Fibroblast of skin of right biceps (primary cell): ENCODE measurements around the gene FKBP6.
"Not testable (repeated sequence)": the region's sequence is repeated elsewhere in the genome, so short reads cannot be mapped to it uniquely, and the experiment has no call there.

Experiments
- DNase-seq: peaks from one replicate; pipeline ENCODE4 v3.0.0-alpha.2; 2013

The FKBP6 gene

GRCh38 chr7:73358590-73359275 lies 30.8 kb downstream of the FKBP6 start:
- no peak for DNase-seq

DNA sequence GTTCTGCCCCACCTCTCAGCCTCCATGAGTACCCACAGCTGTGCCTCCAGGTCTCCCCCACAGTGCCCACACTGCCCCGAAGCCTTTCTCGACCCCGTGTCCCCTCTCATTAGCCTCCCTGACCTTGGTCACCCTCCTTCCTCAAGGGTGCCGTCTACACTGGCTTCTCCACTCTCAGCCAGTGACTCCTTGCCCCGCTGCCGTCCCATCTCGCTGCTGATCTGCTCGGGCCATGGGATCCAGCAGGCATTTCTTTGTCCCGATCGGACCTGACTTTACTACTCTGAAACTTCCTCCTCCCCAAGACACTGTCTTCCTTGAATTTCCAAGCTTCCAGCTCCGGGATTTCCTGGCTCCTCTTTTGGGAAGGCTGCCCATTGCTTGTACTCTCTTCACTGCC lies 31.3 kb downstream of the FKBP6 start:
- no peak for DNase-seq

- DNase-seq, result no peak
Measured at GRCh38 chr7:73359746-73360375, 31.9 kb downstream of the FKBP6 start.

GRCh38 chr7:73360590-73360989 lies 32.6 kb downstream of the FKBP6 start:
- not testable (repeated sequence) for DNase-seq

DNA sequence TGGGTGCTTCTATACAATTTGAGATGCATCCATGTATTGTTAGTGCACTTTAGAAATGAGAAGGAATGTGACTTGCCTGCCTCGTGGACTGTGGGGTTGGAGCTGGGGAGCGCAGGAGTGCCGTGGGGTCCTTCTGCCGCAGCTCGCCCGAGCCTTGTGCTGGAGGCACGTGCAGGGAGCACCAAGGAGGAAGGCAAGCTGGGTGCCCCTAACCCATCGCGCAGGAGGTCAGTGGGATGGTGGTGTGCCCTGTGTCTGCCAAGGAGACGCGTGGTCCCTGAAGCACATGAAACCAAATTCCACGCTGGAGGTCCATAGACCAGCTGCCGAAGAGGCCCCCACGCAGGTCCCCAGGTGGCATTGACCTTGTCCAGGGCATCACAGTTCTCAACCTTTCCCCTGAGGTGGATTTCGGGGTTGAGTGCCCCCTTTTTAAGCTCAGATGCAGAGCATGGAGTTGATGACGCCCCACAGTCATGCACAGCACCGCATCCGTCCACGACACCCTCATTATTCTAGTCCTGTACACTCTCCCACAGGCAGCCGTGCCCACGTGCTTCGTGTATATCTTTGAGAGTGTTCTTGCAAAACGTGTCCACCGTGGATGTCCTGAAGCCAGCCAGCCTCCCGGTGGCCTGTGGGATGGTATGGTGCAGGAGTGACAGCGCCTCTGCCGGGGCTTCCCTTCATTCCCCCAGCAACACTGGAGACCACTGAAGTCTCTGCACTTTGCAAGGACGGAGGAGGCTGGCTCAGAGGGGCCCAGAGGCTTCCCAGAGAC lies 35.5 kb downstream of the FKBP6 start:
- DNase-seq, result no peak

GRCh38 chr7:73364006-73364728 lies 36.2 kb downstream of the FKBP6 start:
- DNase-seq, result no peak

GRCh38 chr7:73366127-73366526 lies 38.2 kb downstream of the FKBP6 start:
- no peak for DNase-seq

- DNase-seq, result no peak
Measured at GRCh38 chr7:73366990-73367389, 39.0 kb downstream of the FKBP6 start.

- DNase-seq, result no peak
Measured at GRCh38 chr7:73369009-73369408, 41.0 kb downstream of the FKBP6 start.

- no peak for DNase-seq
Measured at GRCh38 chr7:73369622-73370021, 41.7 kb downstream of the FKBP6 start.

- DNase-seq, result no peak
Measured at GRCh38 chr7:73373741-73374140, 45.8 kb downstream of the FKBP6 start.

DNA sequence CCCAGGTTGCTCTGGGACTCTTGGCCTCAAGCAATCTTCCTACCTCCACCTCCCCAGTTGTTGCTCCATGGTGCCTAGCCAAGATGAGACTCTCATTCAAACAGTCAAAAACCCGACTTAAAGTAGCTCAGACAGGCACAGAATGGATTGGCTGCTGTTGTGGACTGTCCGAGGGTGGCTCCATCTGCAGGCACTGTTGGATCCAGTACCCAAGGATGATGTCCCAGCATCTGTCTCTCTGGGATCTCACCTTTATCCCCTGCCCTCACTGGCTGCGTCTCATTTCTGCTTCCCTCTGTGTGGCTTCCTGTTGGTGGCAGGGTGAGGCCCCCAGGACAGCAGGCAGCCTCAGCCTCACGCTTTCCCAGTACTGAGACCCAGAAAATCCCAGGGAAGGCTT lies 48.3 kb downstream of the FKBP6 start:
- DNase-seq, result not testable (repeated sequence)

GRCh38 chr7:73376671-73377412 lies 48.9 kb downstream of the FKBP6 start:
- DNase-seq, result no peak

GRCh38 chr7:73377413-73378200 lies 49.6 kb downstream of the FKBP6 start:
- not testable (repeated sequence) for DNase-seq

DNA sequence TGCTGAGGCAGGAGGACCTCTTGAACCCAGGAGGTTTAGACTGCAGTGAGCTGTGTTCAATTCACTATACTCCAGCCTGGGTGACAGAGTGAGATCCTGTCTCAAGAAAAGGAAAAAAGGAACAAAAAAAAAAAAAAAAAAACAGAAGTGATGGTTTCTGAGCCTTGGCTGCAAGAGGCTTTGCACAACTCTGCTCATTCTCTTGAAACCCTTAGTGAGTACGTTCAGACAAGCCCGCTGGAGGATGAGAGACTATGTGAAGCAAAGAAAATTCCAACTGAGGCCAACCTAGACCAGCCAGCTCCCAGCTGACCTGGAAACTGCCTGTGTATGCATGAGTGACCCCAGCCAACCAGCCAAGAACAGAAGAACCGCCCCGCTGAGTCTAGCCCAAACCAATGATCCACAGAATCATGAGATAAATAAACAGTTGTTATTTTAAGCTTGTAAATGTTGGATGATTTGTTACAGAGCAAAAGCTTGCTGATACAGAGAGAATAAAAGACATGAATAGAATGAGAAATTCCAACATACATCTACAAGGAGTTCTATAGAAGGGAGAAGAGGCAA lies 55.1 kb downstream of the FKBP6 start:
- DNase-seq, result no peak

DNA sequence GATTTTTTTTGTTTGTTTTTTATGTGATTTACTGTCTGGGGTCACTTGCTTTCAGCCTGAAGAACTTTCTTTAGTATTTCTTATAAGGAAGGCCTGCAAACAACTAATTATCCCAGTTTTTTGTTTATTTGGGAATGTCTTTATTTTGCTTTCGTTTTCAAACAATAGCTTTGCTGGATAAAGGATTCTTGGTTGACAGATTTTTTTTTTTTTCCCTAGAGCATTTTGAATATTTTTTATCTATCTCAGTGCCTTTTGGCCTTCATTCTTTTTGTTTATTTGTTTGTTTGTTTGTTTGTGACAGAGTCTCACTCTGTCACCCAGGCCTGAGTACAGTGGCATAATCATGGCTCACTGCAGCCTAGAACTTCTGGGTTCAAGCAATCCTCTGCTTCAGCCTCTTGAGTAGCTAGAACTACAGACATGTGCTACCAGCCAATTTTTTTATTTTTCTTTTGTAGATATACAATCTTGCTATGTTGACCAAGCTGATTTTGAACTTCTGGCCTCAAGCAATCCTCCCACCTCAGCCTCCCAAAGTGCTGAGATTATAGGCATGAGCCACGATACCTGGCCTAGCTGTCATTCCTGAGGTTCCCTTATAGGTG lies 59.4 kb downstream of the FKBP6 start:
- no peak for DNase-seq

DNA sequence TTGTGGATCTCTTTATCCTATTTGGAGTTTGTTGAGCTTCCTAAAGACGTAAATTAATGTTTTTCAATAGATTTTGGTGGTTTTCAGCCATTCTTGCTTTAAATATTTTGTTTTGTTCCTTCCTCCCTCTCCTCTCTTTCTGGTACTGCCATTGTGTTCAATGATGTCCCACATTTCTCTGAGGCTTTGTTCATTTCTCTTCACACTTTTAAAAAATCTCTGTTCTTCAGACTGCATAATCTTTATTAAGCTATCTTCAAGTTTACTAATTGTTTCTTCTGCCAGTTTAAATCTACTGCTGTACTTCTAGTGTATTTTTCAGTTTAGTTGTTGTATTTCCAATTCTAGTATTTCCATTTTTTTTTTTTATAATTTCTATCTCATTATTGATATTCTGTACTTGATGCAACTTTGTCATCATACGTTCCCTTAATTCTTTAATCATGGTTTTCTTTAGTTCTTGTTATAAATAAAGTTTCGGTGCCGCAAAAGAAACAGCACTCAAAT lies 60.0 kb downstream of the FKBP6 start:
- no peak for DNase-seq

- DNase-seq, result no peak
Measured at GRCh38 chr7:73391396-73391795, 63.4 kb downstream of the FKBP6 start.

DNA sequence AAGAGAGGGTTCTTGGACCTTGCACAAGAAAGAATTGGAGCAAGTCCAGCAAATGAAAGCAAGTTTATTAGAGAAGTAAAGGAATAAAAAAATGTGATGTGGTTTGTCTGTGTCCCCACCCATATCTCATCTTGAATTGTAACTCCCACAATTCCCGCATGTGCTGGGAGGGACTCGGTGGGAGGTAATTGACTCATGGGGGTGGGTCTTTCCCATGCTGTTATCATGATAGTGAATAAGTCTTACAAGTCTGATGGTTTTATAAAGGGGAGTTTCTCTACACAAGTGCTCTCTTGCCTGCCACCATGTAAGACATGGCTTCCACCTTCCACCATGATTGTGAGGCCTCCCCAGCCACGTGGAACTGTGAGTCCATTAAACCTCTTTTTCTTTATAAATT lies 66.5 kb downstream of the FKBP6 start:
- DNase-seq, result no peak
